ENCODE measurements around the gene IGF1R.

Gene IGF1R

DNA sequence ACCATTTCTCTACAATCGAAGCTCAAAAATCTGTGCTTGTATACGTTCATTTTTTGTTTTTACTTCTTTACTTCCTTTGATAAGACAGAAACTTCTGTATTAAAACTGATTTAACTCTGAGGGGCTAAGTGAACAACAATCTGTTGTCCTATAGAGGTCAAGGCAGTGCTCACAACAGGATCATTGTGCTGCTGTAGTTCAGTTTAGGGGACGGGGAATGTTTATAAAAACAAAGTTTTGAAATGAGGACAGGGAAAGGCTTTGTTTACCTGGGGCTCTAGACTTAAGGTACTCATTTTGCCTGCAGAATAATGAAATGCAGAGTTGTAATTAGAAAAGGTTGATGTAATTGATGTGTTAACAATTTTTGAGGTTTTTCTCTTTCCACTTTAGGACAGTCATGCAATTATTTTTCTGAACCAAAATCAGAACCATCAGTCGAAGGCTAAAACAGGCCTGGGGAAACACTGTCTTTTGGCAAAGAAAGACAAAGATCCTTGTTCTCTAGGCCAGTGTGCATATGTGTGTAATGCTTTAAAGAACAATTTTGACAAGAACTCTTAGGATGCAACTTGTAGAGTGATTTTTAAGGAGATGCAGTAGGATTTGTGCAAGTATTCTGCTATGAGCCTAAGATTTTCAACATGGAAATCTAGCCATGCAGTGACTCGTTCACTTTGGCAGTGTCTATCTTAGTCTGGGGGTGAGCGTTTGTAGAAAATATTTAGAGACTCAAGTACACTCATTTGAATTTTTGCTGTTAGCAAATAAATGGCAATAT lies 194.0 kb downstream of the IGF1R start:
- no peak for DNase-seq

DNA sequence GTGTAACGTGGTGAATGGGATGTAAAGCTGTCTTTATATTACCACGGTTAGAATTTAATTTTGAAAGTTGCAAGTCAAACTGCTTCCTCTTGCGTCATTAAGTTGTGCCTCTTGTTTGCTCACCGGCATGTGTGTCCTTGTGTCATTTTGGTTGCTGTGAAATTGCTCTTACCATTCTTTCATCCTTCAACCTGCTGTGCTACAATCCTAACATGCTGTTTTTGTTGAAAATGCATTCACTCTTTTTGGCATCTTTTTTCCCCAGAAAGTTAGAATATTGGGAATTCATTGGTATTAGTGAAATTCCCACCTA lies 194.6 kb downstream of the IGF1R start:
- no peak for DNase-seq

DNA sequence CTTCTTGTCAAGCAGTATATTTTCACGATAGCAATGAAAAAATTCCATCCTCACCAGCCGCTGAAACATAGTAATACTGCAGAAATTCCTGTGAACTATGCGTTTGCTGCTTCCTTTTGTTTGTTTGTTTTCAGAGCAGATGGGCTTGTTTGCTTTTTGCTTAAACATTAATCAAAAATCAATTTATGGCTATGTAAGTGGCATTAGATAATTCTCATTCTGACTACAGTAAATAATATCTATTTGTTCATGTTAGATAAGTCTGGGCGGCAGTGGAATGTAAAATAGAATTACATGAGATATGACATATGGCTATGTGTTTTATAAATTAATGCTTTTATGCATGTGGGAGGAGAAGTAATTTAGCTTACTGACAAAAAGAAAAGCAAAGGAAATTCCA lies 195.5 kb downstream of the IGF1R start:
- no peak for DNase-seq

DNA sequence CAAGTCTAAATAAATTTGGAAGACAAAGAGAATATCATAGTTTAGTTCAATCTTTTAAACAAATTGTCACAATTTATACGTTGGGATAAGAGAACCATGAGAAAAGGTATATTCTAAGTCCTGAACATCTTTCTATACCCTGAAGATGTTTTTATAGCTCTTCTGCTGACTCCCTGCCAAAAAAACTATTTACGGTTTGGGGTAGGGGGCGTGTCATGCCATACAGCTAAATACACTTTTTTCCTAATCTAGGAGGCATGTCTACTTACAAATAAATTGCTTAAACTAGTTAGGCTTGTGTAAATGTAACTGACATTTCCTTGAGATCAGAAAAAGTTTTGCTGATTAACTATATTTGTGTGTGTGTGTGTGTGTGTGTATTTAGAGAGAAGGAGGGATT lies 195.9 kb downstream of the IGF1R start:
- DNase-seq, result no peak

DNA sequence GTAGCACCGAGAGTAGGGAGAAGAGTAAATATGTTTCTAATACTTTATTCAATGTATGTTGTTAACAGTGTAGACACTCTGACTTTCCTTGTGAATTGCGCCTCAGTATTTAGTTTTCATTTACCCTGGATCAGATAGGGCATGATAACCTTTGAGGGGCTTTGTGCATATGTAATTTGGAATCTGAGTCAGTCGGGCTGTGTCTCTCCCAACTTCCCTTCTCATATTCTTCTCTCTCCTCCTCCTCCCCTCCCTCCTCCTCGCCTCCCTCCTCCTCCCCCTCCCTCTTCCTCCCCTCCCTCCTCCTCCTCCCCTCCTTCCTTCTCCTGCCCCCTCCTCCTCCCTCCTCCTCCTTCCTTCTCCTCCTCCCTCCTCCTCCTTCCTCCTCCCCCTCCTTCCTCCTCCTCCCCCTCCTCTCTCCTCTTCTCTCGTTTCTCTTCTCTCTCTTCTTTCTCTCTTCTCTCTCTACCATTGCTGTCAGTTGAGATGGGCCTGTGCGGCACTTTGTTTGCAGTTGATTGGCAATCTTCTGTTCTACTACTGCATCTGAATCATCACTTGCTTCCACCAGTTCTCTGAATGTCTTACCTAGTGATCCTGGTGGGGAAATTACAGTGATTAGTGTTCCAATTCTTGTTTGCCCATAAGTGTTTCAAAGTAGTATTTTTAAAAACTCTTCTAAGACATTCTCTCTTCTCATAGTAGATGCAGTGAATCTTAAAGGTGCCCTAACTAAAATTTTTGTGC lies 197.0 kb downstream of the IGF1R start:
- no peak for DNase-seq

DNA sequence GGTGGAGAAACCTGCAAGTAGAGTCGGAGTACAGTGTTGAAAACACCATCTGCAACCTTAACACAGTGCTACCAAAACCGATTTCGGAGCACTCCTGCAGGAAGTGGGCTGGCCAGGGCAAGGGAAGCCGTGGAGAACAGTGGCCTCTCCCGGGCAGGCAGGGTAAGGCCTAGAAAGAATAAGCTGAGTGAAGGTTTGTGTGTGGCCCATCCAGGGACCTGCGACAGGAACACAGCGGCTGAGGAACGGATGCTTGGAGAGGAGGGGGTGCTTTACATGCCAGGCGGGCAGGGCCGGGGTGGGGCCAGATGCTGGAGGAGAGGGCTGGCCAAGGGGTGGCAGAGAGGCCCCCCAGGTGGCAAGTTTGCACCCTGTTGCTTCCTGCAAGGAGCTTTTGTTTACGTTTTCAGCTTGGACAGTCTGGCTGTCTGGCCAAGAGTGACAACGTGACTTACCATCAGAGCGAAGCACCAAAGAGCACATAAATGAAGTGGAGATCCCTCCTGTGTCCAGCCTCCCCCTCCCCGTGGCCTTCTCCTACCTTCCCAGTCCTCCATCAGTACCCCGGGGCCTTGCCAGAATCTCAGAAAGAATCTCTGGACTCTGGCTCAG lies 202.7 kb downstream of the IGF1R start:
- peak; percentile 80 for DNase-seq

- peak; percentile 94 for DNase-seq
Observed at GRCh38 chr15:98853161-98853560, 204.8 kb downstream of the IGF1R start.

- DNase-seq, result no peak
Observed at GRCh38 chr15:98853617-98854420, 205.5 kb downstream of the IGF1R start.

- no peak for DNase-seq
Observed at GRCh38 chr15:98854496-98854895, 206.2 kb downstream of the IGF1R start.

GRCh38 chr15:98855067-98855814 lies 206.9 kb downstream of the IGF1R start:
- no peak for DNase-seq

GRCh38 chr15:98855815-98856531 lies 207.6 kb downstream of the IGF1R start:
- peak; percentile 26 for DNase-seq

- DNase-seq, result no peak
Observed at GRCh38 chr15:98856532-98856907, 208.2 kb downstream of the IGF1R start.

DNA sequence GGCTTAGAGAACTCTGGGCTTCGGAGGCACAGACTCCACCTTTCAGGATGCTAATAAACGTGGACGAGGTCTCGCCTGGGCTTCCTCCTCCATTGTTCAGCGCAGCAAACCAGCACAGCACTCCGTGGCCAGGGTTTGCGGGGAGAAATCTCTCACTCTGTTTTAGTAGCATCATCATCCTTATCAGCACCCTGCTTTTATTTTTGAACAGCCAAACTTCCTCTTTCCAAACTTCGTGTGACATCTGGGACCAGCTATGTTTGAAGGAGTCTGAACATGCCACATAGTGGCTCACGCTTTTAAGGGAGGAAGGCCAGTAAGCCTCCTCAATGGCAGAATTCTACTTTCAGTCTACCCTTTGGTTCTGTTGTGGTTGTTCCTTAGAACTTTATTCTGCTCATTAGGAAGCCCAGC lies 210.3 kb downstream of the IGF1R start:
- DNase-seq, result no peak

DNA sequence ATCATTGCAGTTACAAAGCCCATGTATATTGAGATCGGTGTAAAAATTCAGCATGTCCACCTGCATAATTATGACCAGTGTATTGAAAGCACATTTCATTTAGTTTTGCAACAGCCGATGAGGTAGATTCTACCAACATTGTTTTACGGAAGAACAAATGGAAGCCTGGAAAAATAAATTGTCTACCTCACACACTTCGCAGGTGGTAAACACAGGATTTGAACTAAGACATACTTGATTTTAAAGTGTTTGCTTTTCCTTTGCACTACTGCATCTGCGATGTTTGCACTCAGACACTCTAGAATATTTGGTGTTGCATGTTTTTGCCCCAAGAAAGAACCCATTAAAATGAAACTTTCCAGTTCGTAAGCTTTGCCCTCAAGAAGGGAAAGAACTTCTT lies 210.8 kb downstream of the IGF1R start:
- DNase-seq, result no peak

DNA sequence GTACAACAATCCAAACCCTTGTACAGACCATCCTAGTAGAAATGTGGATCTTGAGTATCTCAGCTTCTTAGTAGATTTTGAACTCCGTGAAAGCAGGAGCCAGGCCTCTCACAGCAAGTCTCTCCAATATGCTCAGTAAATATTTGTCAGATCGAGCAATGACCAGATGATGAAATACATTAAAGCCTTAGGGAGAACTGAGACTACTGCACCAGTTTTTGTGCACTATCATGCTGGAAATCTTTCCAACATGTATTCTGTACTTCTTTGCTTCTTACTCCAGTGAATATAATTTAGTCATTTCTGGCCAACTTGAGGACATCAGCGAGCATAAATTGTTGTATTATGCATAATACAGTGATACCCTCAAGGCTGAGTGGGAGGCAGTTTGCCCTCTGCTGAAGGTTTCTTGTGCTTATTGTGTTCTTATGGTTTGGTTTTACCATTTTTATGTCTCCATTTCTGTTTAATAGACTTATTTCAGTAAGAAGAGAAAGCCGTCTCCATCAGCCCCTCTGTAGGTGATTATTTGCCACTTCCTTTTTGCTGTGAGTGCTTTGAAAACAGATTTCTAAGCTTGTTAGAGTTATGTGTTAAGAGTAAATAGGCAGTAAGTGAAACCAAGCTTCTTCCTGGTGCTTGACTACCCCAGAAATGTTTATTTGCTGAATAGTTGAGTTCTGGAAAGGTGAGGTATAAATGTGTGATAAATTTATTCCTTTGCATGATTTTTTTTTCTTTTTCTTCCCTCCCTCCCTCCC lies 212.1 kb downstream of the IGF1R start:
- DNase-seq, result no peak

GRCh38 chr15:98861188-98861587 lies 212.8 kb downstream of the IGF1R start:
- DNase-seq, result no peak

GRCh38 chr15:98863983-98864382 lies 215.6 kb downstream of the IGF1R start:
- no peak for DNase-seq

GRCh38 chr15:98865397-98866339 lies 217.3 kb downstream of the IGF1R start:
- DNase-seq, result peak; percentile 39

DNA sequence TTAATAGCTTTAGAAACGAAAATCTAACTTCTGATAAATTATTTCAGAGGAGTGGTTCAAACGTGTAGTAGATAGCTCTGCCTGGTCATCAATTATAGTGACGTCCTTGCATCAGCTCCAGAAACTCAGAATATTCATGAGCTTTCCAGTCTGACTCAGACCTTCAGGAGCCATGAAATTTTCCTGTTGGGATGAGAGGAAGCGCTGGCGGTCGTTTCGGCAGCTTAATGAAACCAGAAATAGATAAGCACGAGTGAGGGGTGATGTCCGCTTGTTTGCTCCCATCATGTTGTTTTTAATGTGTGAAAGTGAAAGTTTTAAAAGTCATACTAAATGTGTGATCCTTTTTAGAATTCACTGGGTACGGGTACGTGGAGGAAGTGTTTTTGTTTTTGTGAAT lies 218.2 kb downstream of the IGF1R start:
- no peak for DNase-seq

GRCh38 chr15:98868564-98868963 lies 220.2 kb downstream of the IGF1R start:
- DNase-seq, result no peak
